GM12878 (cell line): Measurements from ENCODE around the gene ZNF142. TPM values are rescaled to one million over a fixed set of nuclear protein-coding genes. Genes with fewer than 3 reads are reported as not detected.

Source experiments
- BMI1 ChIP-seq: fragments of 450-650 bp; IDR thresholded peaks from 2 replicates; pipeline ENCODE4 v1.6.1; 2016; ENCODE audit warnings: mild to moderate bottlenecking, moderate library complexity, borderline replicate concordance
- CBX3 ChIP-seq: fragments of 200-600 bp; sonication (generic); IDR thresholded peaks from 2 replicates; pipeline ENCODE4 v1.6.1; 2016; ENCODE audit warnings: low read depth, borderline replicate concordance
- FOS ChIP-seq: IDR thresholded peaks from 3 replicates; pipeline ENCODE4 v1.6.1; 2011; ENCODE audit warnings: borderline replicate concordance; ENCODE audit not compliant: insufficient read length; ENCODE audit errors: extremely low read depth
- MTA2 ChIP-seq: fragments of 450-650 bp; IDR thresholded peaks from 2 replicates; pipeline ENCODE4 v1.6.1; 2016; ENCODE audit warnings: low read depth, mild to moderate bottlenecking, moderate library complexity
- MYB ChIP-seq: fragments of 150-350 bp; IDR thresholded peaks from 2 replicates; pipeline ENCODE4 v1.6.1; 2014; ENCODE audit warnings: mild to moderate bottlenecking, low read depth, low read length, borderline replicate concordance
- NR2C2 ChIP-seq: IDR thresholded peaks from 2 replicates; pipeline ENCODE4 v1.6.1; 2011; ENCODE audit warnings: borderline replicate concordance, low read depth; ENCODE audit not compliant: control insufficient read depth, insufficient read length
- PAX5 ChIP-seq: IDR thresholded peaks from 2 replicates; pipeline ENCODE4 v1.6.1; 2011; ENCODE audit warnings: low read depth, low read length, borderline replicate concordance
- PML ChIP-seq: IDR thresholded peaks from 2 replicates; pipeline ENCODE4 v1.6.1; 2012; ENCODE audit warnings: low read length, inconsistent platforms
- POLR2AphosphoS5 ChIP-seq: IDR thresholded peaks from 2 replicates; pipeline ENCODE4 v1.6.1; 2011; ENCODE audit warnings: mild to moderate bottlenecking, low read length, inconsistent platforms
- RAD51 ChIP-seq: fragments of 450-650 bp; IDR thresholded peaks from 2 replicates; pipeline ENCODE4 v1.6.1; 2016; ENCODE audit warnings: moderate library complexity, mild to moderate bottlenecking, inconsistent platforms
- RBBP5 ChIP-seq: fragments of 200-600 bp; sonication (generic); conservative IDR thresholded peaks from 2 replicates; pipeline ENCODE4 v1.6.1; 2016
- RCOR1 ChIP-seq: conservative IDR thresholded peaks from 2 replicates; pipeline ENCODE4 v1.6.1; 2012; ENCODE audit warnings: low read depth, low read length, improper control_type of control experiment
- SMAD1 ChIP-seq: fragments of 450-650 bp; IDR thresholded peaks from 2 replicates; pipeline ENCODE4 v1.6.1; 2018; ENCODE audit warnings: mild to moderate bottlenecking, low read depth; ENCODE audit not compliant: partially characterized antibody
- SREBF1 ChIP-seq: IDR thresholded peaks from 2 replicates; pipeline ENCODE4 v1.6.1; 2012; ENCODE audit warnings: mild to moderate bottlenecking, low read length
- SRF ChIP-seq, 2 experiments: IDR thresholded peaks; 2 replicates each; pipeline ENCODE4 v1.6.1; 2011; ENCODE audit warnings: low read depth in 2 of 2, low read length in 2 of 2, mild to moderate bottlenecking in 1 of 2, moderate library complexity in 1 of 2
- STAT1 ChIP-seq: fragments of 450-650 bp; conservative IDR thresholded peaks from 2 replicates; pipeline ENCODE4 v1.6.1; 2014; ENCODE audit warnings: antibody characterized with exemption, mild to moderate bottlenecking
- STAT3 ChIP-seq: IDR thresholded peaks from 2 replicates; pipeline ENCODE4 v1.6.1; 2011; ENCODE audit warnings: low read depth, low read length, improper control_type of control experiment
- WRNIP1 ChIP-seq: IDR thresholded peaks from 2 replicates; pipeline ENCODE4 v1.6.1; 2011; ENCODE audit warnings: low read depth, low read length, improper control_type of control experiment, borderline replicate concordance
- YY1 ChIP-seq: IDR thresholded peaks from 2 replicates; pipeline ENCODE4 v1.6.1; 2011; ENCODE audit warnings: low read depth, mild to moderate bottlenecking, low read length
- ZZZ3 ChIP-seq: IDR thresholded peaks from 2 replicates; pipeline ENCODE4 v1.6.1; 2011; ENCODE audit warnings: low read depth; ENCODE audit not compliant: control insufficient read depth, insufficient read length
- polyA plus RNA-seq, 11 experiments: library from polyadenylated mRNA; depleted of rRNA in 4 of 11; unstranded in 6 of 11; stranded (reverse) in 5 of 11; fragments of >200 nt; fragmentation: Nextera tagmentation in 4 of 11; fragmentation: Illumina TruSeq in 1 of 11; extraction: Ambion mirVana in 4 of 11; extraction: Trizol in 1 of 11; gene quantifications; 1 replicate in 1 of 11; 2 replicates in 10 of 11; pipeline versions ENCODE4 v1.2.1 to v1.2.3, GENCODE V29; 2011 to 2016; ENCODE audit warnings: inconsistent platforms in 2 of 11, missing spikeins in 2 of 11, low read depth in 1 of 11
- total RNA-seq, 4 experiments: library from RNA; depleted of rRNA in 3 of 4; stranded (reverse); fragments of >200 nt in 3 of 4; fragmentation: Illumina TruSeq in 1 of 4; extraction: Trizol in 1 of 4; gene quantifications; 2 replicates each; pipeline versions ENCODE4 v1.2.1 to v1.2.3, GENCODE V29; 2013 to 2021
- TF ChIP-seq, protein P1 (sequence below): fragments of 450-650 bp; IDR thresholded peaks from 2 replicates; pipeline ENCODE4 v1.6.1; 2017; ENCODE audit warnings: low read depth, mild to moderate bottlenecking, moderate library complexity
- TF ChIP-seq, protein P2 (sequence below): fragments of 450-650 bp; IDR thresholded peaks from 2 replicates; pipeline ENCODE4 v1.6.1; 2016; ENCODE audit warnings: mild to moderate bottlenecking
- TF ChIP-seq, protein P3 (sequence below): IDR thresholded peaks from 2 replicates; pipeline ENCODE4 v1.6.1; 2012; ENCODE audit warnings: low read depth, low read length, improper control_type of control experiment
- TF ChIP-seq, protein P4 (sequence below): IDR thresholded peaks from 2 replicates; pipeline ENCODE4 v1.6.1; 2012; ENCODE audit warnings: low read depth, low read length, improper control_type of control experiment
- TF ChIP-seq, protein P5 (sequence below): IDR thresholded peaks from 2 replicates; pipeline ENCODE4 v1.6.1; 2011; ENCODE audit warnings: borderline replicate concordance, low read depth, mild to moderate bottlenecking, moderate library complexity, low read length; ENCODE audit not compliant: insufficient read depth, poor library complexity, severe bottlenecking

Gene ZNF142
- total and polyA plus RNA-seq, 10 of the 15 experiments (the other 5 are each of a cell fraction or from before 2014, with no cell fraction given) = 1.3 to 40.9 (median 15.0) TPM

DNA sequence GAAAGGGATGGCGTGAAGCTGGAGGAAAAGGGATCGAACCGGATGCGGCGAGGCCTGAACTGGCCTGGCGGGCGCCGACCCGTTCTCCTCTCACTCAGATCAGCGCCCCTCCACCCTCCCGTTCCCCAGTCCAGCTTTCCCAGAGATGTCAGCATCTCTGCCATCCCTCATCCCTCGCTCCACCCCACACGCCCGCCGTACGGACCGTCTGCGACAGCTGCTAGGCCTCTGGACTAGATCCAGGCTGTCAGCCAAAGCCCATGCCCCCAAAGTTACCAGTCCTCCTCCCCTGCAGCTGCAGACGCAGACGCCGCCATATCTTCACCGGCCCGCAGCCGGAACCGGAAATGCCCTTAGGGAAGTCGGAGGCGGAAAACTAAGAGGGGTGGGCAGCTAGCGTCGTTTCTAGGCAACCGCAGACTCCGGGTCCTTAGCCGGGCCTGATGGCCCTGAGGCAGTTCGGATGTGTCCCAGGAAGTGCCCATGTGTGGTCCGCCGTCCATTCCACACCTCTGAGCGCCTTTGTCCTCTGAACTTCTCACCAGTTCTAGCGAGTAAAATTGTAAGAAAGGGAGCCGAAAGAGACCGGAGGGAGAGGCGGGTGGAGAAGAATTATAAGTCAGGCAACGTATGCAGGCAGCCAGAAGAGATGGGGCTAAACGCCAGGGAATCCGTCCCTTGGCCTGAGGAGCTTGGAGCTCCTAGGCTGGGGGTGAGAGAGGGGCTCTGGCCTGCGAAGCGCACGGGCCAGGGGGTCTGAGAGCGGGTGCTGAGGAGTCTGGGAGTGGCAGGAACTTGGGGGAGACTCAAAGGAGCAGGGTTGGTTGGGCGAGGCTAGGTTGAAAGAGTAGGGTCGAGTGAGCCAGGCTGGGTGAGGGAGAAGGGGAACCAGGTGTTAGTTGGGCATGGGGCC is 12.5 kb upstream of the ZNF142 start, which contains the start of the genes RNF25 and STK36 (continued):
- TF ChIP-seq WRNIP1 (no peak), PML (peak; percentile 77; the same call in 1 of the 2 replicates), YY1 (peak; percentile 95), SREBF1 (no peak), ZZZ3 (no peak), FOS (no peak), POLR2AphosphoS5 (peak; percentile 80), PAX5 (no peak), NR2C2 (no peak), RAD51 (no peak), RBBP5 (no peak), RCOR1 (no peak), SRF (IDR thresholded peaks at IDR 0.05; ENCODE audit: low read depth in 2 of 2, low read length in 2 of 2) (peak; percentile 84 to 93), STAT1 (no peak; the same call in 1 of the 2 replicates), BMI1 (peak; percentile 86), STAT3 (no peak), MTA2 (no peak), CBX3 (no peak), MYB (peak; percentile 80), SMAD1 (peak; percentile 40)
- TF ChIP-seq, protein P1, sequence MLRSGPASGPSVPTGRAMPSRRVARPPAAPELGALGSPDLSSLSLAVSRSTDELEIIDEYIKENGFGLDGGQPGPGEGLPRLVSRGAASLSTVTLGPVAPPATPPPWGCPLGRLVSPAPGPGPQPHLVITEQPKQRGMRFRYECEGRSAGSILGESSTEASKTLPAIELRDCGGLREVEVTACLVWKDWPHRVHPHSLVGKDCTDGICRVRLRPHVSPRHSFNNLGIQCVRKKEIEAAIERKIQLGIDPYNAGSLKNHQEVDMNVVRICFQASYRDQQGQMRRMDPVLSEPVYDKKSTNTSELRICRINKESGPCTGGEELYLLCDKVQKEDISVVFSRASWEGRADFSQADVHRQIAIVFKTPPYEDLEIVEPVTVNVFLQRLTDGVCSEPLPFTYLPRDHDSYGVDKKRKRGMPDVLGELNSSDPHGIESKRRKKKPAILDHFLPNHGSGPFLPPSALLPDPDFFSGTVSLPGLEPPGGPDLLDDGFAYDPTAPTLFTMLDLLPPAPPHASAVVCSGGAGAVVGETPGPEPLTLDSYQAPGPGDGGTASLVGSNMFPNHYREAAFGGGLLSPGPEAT = peak; percentile 92
- TF ChIP-seq, protein P2, sequence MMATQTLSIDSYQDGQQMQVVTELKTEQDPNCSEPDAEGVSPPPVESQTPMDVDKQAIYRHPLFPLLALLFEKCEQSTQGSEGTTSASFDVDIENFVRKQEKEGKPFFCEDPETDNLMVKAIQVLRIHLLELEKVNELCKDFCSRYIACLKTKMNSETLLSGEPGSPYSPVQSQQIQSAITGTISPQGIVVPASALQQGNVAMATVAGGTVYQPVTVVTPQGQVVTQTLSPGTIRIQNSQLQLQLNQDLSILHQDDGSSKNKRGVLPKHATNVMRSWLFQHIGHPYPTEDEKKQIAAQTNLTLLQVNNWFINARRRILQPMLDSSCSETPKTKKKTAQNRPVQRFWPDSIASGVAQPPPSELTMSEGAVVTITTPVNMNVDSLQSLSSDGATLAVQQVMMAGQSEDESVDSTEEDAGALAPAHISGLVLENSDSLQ = peak; percentile 57; the same call in 1 of the 2 replicates
- TF ChIP-seq, protein P3, sequence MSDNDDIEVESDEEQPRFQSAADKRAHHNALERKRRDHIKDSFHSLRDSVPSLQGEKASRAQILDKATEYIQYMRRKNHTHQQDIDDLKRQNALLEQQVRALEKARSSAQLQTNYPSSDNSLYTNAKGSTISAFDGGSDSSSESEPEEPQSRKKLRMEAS = peak; percentile 43; the same call in 1 of the 2 replicates
- TF ChIP-seq, protein P4, sequence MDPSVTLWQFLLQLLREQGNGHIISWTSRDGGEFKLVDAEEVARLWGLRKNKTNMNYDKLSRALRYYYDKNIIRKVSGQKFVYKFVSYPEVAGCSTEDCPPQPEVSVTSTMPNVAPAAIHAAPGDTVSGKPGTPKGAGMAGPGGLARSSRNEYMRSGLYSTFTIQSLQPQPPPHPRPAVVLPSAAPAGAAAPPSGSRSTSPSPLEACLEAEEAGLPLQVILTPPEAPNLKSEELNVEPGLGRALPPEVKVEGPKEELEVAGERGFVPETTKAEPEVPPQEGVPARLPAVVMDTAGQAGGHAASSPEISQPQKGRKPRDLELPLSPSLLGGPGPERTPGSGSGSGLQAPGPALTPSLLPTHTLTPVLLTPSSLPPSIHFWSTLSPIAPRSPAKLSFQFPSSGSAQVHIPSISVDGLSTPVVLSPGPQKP = peak; percentile 93
- TF ChIP-seq, protein P5, sequence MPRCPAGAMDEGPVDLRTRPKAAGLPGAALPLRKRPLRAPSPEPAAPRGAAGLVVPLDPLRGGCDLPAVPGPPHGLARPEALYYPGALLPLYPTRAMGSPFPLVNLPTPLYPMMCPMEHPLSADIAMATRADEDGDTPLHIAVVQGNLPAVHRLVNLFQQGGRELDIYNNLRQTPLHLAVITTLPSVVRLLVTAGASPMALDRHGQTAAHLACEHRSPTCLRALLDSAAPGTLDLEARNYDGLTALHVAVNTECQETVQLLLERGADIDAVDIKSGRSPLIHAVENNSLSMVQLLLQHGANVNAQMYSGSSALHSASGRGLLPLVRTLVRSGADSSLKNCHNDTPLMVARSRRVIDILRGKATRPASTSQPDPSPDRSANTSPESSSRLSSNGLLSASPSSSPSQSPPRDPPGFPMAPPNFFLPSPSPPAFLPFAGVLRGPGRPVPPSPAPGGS = no peak
